ENCODE results near the gene MAK.
"Not testable (repeated sequence)": the region's sequence is repeated elsewhere in the genome, so short reads cannot be mapped to it uniquely, and the experiment has no call there.

Gene MAK

DNA sequence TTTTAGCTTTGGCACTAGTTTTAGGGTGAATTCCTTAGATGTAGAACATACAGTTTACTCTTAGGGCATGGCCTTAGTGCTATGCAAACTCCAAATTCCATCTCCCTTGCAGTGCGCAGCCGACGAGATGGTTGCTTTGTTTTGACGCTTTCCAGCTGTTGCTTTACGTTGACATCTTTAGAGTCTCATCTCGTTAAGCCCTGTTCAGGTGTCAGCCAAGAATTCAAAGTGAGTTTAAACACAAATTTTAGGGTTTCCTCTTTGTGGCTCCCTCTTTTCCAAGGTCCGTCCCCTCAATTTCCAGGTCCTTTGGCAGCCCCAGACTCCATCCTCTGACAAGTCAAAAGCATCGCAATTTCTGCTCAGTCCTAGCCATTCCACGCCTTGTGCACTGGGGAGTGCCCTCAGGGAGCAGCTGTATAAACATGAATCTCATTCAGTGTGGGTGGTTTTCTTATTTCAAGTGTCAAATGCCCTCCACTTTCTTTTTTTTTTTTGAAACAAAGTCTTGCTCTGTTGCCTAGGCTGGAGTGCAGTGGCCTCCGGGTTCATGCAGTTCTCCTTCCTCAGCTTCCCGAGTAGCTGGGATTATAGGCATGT lies 14.1 kb upstream of the MAK start:
- DNase-seq (ENCODE audit: low spot score) = no peak

DNA sequence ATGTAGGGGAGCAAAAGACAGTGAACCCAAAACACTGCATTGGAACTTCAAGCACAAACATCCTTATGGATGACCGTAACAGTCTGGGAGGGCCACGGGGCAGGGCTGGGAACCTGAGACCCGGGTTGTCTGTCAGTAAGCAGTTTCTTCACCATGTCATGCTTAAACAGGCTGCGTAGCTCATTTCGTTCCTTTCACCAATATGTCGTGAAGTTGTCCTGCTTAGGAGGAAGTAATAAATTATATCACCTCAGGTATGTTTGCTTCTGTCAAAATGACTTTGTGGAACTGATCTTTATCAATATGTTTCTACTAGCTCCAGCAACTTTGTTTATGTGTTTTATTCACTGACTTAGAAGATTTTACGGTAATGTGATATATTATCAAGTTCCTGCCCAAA lies 12.4 kb upstream of the MAK start:
- DNase-seq (ENCODE audit: low spot score) = no peak

DNA sequence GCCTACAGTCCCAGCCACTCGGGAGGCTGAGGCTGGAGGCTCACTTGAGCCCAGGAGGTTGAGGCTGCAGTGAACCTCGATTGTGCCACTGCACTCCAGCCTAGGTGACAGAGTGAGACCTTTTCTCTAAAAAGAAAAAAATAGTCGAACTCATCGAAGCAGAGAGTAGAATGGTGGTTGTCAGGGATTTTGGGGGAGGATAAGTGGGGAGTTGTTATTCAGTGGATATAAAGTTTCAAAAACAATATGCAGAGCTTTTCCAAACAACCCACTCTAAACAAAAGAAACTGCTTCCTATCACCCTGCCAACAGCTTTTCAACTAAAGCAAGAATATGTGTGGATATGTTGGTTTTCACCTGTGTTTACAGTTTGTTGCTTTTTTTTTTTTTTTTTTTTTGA lies 11.6 kb upstream of the MAK start:
- no peak for DNase-seq (ENCODE audit: low spot score)

DNA sequence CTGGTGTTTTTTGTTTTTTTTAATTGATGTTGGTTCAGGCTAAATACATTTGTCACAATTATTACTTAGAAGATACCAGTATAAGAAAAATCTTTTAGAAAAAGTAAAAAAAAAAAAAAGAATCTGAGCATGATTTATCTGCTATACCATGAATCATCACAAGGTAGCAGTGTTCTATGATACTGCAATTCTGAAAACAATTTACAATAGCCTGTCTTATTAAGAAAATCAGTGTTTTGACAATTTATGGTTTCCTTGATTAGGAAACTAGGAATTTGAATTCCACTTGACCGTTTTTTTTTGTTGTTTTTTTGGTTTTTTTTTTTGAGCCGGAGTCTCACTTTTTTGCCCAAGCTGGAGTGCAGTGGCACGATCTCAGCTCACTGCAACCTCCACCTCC lies 9.3 kb upstream of the MAK start:
- DNase-seq (ENCODE audit: low spot score) = no peak

DNA sequence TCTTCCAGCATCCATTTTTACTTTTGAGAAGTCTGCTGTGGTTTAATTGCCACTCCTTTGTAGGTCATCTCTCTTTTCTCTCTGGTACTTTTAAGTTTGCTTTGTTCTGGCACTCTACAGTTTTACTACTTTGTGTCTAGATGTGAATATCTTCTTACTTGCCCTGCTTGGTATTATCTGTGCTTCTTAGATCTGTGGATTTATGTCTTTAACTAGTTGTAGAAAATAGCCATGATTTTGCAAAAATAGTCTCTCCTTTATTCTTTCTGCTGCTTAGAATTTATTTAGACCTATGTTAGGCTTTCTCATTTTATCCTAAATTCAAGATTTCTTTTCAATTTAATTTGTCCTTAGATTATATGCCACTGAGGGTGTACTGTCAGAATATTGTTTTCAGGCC lies 5.2 kb upstream of the MAK start:
- DNase-seq (ENCODE audit: low spot score) = no peak

DNA sequence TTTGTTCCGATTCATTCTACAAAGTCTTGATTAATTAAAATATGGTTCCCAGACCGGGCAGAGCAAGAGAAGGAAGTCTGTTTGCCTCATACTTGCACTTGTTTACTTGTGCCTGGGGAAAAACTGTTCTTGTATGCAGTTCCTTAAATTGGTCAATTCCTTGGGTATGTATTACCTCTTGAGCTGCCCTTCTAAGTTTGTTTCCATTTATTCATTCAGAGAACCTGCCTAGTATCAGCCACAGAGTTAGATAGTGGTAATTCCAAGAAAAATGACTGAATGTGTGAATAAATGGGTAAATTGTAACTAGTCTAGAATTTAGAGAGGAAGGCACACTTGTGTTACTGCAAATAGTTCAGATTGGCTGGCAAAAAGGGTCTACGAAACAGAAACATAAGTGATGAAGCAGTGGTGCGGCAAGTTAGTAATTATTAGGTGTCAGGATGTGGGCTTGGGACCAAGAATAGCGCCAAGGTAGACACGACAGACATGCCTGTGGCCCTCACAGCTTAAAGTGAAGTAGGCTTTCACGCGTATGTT lies 525 bp upstream of the MAK start:
- DNase-seq (ENCODE audit: low spot score) = no peak

DNA sequence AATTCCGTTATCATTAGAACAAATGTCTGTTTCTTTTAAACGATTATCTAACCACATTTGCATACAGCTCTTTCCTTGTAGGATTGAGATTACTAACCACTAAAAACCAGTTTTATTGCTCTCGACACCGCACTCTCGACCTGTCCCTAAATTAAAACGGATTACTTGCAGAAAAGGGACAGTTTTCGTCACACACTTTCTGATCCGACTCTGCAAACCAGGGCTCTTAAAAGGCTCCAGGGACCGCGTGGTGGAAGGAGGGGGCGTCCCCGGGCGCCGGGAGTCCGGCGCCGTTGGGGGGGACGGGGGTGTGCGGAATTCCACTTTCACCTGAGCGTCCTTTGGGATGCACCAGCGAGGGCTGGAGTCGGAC lies 731 bp downstream of the MAK start:
- DNase-seq (ENCODE audit: low spot score) = no peak

DNA sequence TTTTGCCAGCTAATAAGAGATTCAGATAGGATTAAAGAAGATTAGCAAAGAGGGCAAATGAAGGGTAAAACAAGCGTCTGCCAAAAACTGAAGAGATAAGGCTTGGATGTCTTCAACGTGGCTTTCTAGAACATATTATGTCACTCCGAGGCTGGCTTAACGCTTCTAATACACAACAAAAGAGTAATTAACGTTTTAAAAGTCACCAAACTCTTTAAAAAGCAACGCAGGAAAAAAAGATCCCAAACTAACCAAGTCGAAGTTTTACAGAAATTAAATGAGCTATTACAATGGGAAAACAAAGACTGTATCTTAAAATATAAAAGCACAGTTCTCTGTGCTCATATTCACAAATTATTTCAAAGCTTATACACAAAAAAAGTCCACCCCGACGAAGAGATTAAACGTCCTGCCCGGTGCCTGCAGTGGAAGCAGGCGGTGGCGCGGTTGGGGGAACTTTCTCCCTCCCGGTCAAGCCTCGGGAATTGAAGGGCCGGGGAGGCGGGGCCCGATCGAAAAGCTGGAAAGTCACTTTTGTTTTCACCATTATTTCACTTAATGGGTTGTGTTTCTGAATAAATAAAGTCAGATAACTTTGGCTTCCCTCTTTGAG lies 1.2 kb downstream of the MAK start:
- DNase-seq (ENCODE audit: low spot score) = no peak

DNA sequence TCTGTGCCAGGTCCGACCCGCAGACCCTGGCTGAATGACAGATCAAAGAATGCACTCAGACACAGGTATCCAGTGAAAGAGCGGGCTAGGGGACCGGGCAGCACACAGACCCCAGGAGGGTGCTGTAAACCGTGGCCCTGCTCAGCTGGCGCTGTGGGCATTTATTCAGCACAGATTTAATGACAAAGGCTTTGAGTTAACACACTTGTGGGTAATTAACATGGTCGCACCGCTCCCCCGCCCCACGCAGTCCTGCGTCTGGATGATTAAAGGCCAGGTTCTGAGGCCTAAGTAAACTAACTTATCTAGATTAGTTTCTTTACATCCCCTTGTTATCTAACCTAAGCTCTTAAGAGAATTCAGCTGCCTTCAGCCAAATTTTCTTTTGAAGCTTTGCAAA lies 3.5 kb downstream of the MAK start:
- no peak for DNase-seq (ENCODE audit: low spot score)

DNA sequence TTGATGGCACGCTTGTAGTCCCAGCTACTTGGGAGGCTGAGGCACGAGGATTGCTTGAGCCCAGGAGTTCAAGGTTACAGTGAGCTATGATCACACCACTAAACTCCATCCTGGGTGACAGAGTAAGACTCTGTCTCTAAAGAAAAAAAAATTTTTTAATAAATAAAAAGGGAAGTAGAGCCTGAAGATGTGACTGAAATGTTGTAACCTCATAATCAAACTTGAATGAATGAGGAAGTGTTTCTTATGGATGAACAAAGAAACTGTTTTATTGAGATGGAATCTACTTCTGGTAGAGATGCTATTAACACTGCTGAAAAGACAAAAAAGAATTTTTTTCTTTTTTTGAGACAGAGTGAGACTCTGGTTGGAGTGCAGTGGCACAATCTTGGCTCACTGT lies 6.7 kb downstream of the MAK start:
- no peak for DNase-seq (ENCODE audit: low spot score)

DNA sequence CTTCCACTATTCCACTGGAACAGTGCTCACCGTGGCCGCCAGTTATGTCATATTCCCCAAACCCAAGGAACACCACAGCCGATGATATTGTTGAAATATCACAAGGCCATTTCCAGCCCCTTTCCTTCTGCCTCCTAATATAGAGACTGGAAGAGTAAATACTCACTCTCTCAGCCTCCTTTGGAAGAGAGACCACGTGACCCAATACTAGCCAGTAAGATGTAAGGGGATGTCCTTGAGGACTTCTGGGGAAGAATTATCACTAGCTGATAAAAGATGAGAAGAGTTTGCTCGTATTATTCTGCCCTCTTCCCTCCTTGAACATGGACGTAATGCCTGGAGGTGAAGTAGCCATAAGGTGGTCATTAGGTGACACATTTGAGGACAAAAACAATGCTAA lies 13.5 kb downstream of the MAK start:
- no peak for DNase-seq (ENCODE audit: low spot score)

DNA sequence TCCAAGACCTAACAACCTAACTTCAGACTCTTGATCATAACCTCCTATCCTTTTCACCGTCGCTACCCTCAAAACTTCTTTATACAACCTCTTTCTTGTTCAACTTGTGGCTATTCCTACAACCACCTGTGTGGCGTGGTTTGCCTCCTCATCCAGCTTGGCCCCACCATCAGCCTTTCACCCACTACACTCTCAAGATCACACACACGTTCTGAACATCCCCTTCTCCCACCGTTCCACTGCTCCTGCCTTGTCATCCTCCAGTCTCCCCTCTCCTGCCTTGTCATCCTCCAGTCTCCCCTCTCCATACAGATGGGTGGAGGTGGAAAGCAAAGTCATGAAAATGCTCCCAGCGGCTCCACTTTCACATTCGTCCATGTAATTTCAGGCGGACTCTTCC lies 14.0 kb downstream of the MAK start:
- DNase-seq (ENCODE audit: low spot score) = no peak

DNA sequence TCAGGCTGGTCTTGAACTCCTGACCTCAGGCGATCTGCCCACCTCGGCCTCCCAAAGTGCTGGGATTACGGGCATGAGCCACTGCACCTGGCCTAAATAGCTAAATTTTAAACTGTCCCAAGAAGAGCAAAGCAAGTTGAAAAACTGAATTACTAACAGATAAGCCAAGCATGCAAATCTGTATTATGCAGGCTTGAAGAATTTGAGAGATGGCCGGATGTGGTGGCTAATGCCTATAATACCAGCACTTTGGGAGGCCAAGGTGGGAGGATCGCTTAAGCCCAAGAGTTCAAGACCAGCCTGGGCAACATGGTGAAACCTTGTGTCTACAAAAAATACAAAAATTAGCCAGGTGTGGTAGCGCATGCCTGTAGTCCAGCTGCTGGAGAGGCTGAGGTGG lies 24.2 kb downstream of the MAK start:
- not testable (repeated sequence) for DNase-seq (ENCODE audit: low spot score)

DNA sequence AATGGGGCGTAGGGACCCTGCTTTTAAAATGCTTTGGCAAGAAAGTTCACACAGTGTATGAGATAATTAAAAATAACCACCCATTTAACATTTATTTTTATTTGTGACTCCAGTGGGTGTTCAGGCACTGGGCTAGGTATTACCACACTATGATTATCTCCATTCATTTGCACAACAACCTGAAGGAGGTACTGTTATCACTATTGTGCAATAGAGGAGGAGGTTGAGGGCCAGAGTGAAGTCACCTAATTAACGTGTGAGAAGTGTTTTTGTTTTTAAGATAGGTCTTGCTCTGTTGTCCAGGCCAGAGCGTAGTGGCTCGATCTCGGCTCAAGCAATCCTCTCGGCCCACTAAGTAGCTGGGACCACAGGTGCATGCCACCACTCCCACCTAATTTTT lies 29.2 kb downstream of the MAK start:
- no peak for DNase-seq (ENCODE audit: low spot score)

DNA sequence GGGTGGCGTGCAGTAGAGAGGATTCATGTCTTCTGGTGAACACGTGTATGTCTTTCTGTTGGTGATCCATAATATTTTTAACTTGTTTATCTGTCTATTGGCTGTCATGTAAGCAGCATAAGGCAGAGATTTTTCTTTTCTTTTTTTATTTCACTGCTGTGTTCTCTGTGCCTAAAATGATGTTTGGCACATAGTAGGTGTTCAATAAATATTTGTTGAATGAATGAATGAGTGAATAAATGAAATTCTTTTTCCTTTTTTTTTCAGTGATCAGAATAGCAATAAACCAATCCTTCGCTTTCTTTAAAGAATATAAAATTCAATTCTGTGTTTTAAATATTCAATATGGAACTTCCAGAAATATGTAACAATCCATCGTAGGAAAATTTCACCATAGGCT lies 30.0 kb downstream of the MAK start:
- no peak for DNase-seq (ENCODE audit: low spot score)

DNA sequence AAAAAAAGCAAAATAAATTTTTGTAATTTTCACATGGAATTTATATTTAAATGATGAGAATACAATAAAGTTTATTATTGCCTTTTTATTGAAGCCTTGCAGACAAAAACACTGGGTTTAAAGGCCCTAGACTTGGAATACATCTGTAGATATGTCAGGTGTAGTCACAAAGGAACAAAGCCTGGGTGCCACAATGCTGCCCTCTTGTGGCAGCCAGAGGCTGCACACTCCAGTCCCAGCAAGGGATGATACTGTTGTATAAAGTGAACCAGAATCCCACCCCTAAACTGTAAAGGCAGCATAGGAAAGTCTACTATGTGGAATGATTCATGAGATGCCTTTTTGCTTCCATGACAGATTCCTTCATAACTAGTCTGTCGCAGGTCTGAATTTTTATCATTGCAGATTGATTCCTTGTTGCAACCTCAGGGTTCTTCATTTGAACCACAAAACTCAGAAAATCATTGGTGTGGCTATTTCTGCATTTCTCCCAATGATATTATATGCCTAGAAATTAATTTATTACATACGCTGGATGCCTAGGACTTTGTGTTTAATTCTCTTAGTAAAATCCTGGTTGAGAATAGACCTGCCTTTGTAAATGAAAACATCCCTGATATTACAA lies 37.0 kb downstream of the MAK start:
- DNase-seq (ENCODE audit: low spot score) = peak; percentile 25

DNA sequence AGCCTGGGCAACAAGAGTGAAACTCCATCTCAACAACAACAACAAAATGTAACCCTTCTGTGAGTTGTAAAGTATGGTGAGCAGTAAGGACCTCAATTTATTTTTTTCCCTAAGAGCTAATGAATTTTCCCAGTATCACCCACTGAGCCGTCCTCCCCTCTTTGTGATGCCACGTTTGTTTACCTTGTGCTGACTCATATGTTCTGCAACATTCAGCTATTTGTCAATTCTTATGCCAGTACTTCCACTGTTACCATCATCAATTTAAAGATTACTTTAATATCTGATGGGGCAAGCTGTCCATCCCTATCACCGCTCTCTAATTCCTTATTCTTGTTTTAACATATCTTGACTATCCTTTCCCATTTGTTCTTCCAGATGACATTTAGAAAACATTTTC lies 37.5 kb downstream of the MAK start:
- DNase-seq (ENCODE audit: low spot score) = no peak

DNA sequence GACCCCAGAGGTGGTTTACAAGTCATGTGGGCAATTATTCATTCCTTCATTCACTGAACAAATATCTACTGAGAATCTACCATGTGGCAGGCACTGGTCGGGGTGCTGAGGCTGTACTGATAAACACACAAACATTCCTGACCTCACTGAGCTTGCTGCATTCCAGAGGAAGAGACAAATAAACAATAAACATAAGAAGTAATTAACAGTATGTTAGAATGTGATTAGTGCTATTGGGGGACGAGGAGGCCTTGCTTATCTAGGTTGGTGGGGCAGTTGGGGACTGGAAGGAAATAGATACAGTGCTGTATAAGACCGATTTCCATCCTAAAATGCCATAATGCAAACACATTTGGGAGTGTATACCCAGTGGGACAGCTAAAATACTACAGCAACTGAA lies 44.1 kb downstream of the MAK start:
- DNase-seq (ENCODE audit: low spot score) = no peak

DNA sequence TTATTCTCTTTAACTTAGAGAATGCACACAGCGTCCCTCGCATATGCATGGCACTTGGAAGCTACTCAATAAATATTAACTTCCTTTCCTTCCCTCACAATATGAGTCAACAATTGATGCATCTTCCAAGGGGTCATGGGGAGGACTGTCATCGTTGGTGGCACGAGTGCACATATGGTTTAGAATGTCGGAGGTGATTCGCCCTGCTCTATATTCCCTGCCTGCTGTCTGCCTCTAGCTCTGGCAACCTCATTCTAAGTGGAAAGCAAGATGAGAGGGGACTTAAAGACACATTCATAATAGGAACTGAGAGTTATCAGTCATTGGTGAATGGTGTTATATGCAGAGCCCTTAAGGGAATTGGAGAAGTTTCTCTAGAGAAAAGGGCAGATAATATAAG lies 44.6 kb downstream of the MAK start:
- no peak for DNase-seq (ENCODE audit: low spot score)

DNA sequence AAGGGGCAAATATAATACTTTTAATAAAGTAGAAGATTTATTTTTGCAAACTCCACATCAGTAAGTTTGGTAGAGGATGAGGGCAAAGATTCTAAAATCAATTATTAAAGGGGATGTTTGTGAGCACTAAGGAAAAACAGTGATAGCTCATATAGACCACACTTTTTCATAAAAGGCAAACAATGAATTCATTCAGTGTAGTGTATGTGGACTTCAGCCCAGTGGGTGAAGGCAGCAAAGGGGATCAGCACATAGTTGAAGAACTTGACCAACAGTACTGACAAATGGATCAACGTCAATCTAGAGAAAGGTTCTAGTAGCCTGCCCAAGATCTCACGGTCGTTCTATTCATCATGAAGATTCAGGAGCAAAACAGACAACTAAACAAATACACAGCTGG lies 45.3 kb downstream of the MAK start:
- no peak for DNase-seq (ENCODE audit: low spot score)

DNA sequence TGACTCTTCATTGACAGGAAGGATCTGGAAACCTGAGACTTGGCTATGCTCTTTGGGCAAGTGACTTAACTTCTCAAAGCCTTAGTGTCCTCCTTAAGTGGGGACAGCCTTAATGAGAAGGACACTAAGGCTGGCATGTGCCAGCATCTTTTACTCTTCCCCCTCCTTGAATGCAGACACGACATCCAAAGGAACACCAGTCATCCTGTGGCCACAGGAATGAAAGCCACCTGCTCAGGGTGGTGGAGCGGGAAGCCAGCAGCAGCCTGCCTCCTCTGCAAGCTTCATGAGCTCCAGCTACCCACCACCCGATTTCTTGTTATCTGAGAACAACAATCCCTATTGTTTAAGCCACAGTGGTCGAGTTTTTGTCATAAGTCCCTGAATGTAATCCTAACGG lies 46.2 kb downstream of the MAK start:
- DNase-seq (ENCODE audit: low spot score) = no peak

DNA sequence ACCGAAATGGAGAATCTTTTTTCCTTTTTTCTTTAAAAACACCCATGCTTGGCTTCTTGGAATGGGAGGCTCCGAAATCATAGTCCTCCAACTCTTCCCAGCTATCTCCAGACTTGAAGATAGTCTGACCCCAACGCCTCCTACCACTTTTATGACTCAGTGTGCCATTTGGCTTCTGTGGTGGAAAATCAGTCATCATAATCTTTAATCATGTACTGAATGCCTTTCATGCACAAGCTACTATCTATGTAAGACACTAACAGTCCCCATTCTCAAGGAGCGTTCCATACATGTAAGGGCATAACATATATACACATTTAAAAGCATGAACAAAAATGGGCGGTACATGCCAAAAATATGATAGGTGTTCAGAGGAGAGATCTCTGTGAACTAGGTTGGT lies 46.7 kb downstream of the MAK start:
- DNase-seq (ENCODE audit: low spot score) = no peak

DNA sequence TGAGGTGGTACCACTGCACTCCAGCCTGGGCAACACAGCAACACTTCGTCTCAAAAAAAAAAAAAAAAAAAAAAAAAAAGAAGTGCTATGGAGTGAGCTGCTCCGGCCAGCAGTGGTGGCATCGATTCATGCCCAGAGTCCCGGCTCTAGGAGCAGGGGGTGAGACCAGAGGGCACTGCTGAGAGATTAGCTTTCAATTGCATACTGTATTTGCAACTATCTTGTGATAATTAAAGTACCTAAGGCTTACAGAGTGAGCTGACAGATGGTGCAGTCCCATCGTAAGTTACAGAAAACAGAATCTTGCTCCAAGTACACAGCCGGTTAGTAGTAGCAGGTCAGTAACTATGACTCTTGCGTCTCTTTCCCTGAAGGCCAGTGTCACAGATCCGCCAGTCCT lies 59.3 kb downstream of the MAK start:
- no peak for DNase-seq (ENCODE audit: low spot score)

DNA sequence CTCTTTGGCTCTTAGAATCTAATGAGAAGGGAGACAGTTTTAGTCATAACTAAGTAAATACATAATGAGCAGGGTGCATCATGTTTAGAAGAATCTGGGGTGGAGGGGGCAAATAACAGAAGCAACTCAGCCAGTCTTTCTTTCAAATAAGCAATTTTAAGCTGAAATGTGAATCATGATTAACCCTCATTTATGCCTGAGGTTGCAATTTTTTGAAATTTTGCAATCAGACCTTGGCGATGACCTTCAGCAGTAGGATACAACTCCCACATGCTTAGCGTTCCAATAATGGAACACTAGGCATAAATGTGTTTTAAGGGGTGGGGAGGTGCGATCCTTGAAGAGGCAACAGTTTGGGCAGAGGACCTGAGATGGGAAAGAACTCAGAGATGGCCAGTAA lies 60.1 kb downstream of the MAK start:
- no peak for DNase-seq (ENCODE audit: low spot score)
